ENCODE data around the gene LINS1. TPM values are rescaled to one million over a fixed set of nuclear protein-coding genes. Genes with fewer than 3 reads are reported as not detected.

The LINS1 gene
- total and polyA plus RNA-seq, 10 of the 15 experiments (the other 5 are each of a cell fraction or from before 2014, with no cell fraction given), result 13.5 to 33.1 (median 20.3) TPM

GRCh38 chr15:100544946-100545345 is 57.0 kb downstream of the LINS1 start:
- 91% methylated on average over 6 of the region's 6 CpGs for WGBS (ENCODE audit: insufficient coverage, insufficient replicate concordance, low lambda C conversion rate, missing lambda C conversion rate)
- DNase-seq (ENCODE audit: low read depth, low spot score), result no peak
- no TSS peak for BruUV-seq (replicated peaks)
- SMC1A ChIA-PET (ENCODE audit: uncharacterized antibody, unreplicated experiment), result no interaction called here
- intact Hi-C loops (cut with micrococcal nuclease; ENCODE audit: unreplicated experiment), result no loop called here
- Histone ChIP-seq H3K4me2 (ENCODE audit: control insufficient read depth, insufficient read depth) (no peak overlapping the region), H3K9me3 (replicated peaks; ENCODE audit: control insufficient read depth, insufficient read depth, low read length) (no peaks in the 10 kb centered on the region), H3K36me3 (ENCODE audit: control insufficient read depth in 2 of 2, insufficient read depth in 2 of 2, low read length in 1 of 2) (no peaks in the 10 kb centered on the region), H2AFZ (ENCODE audit: control insufficient read depth, low read depth, low read length) (no peak overlapping the region), H3K9ac (ENCODE audit: control insufficient read depth, insufficient read depth, low read length) (no peak overlapping the region), H3K4me1 (ENCODE audit: control insufficient read depth, insufficient read depth, low read length) (no peaks in the 10 kb centered on the region), H3K27ac (ENCODE audit: control insufficient read depth, insufficient read depth) (no peak overlapping the region), H3K4me3 (no peak overlapping the region), H4K20me1 (ENCODE audit: control insufficient read depth, insufficient read depth) (no peaks in the 10 kb centered on the region), H3K79me2 (ENCODE audit: control insufficient read depth, insufficient read depth, low read length) (no peaks in the 10 kb centered on the region), H3K27me3 (replicated peaks in 1 of 2; ENCODE audit: control insufficient read depth in 2 of 2, insufficient read depth in 2 of 2, low read length in 1 of 2) (no peaks in the 10 kb centered on the region)
- in situ Hi-C loops (cut with MboI), result no loop called here
- RAD21 ChIA-PET (ENCODE audit: unreplicated experiment), result no interaction called here
- FAIRE-seq, result no peak
- no peak for ATAC-seq
- no peak for TF ChIP-seq BHLHE40 (IDR thresholded peaks at IDR 0.05; ENCODE audit: borderline replicate concordance in 1 of 2, low read depth in 2 of 2, low read length in 1 of 2)
- TF ChIP-seq NFIC (IDR thresholded peaks at IDR 0.05; ENCODE audit: low read depth, low read length), result no peak
- no peak for TF ChIP-seq TCF12 (IDR thresholded peaks at IDR 0.05; ENCODE audit: low read depth, low read length)
- no peak for TF ChIP-seq MEF2A (IDR thresholded peaks at IDR 0.05; ENCODE audit: insufficient read depth, low read depth, low read length)
- TF ChIP-seq MYB (IDR thresholded peaks at IDR 0.05; ENCODE audit: borderline replicate concordance, low read depth, low read length), result no peak
- TF ChIP-seq BCLAF1 (IDR thresholded peaks at IDR 0.05), result no peak
- TF ChIP-seq SMAD1 (IDR thresholded peaks at IDR 0.05; ENCODE audit: low read depth, partially characterized antibody), result no peak
- no peak for TF ChIP-seq ETV6 (conservative IDR thresholded peaks at IDR 0.05 in 1 of 2, IDR thresholded peaks at IDR 0.05 in 1 of 2; ENCODE audit: borderline replicate concordance in 1 of 2, low read depth in 1 of 2)
- TF ChIP-seq HDGF (IDR thresholded peaks at IDR 0.05), result no peak
- no peak for TF ChIP-seq PAX5 (IDR thresholded peaks at IDR 0.05; ENCODE audit: borderline replicate concordance, low read depth, low read length)
- no peak for TF ChIP-seq PAX8 (IDR thresholded peaks at IDR 0.05)
- TF ChIP-seq SMC3 (IDR thresholded peaks at IDR 0.05; ENCODE audit: borderline replicate concordance, low read length), result no peak
- TF ChIP-seq KDM1A (IDR thresholded peaks at IDR 0.05; ENCODE audit: borderline replicate concordance), result no peak
- TF ChIP-seq SMAD5 (IDR thresholded peaks at IDR 0.05; ENCODE audit: low read depth), result no peak
- TF ChIP-seq PKNOX1 (IDR thresholded peaks at IDR 0.05), result no peak
- TF ChIP-seq STAT1 (conservative IDR thresholded peaks at IDR 0.05), result no peak
- no peak for TF ChIP-seq POLR2AphosphoS5 (IDR thresholded peaks at IDR 0.05; ENCODE audit: low read length)
- no peak for TF ChIP-seq MYC (IDR thresholded peaks at IDR 0.05; ENCODE audit: insufficient read depth, insufficient read length, insufficient replicate concordance, low read length, severe bottlenecking)
- POLR2A ChIA-PET, result no interaction called here
- CTCF ChIA-PET, result no interaction called here
